HG03066 (cell line): ENCODE measurements around the gene IGFN1.
"Not testable (repeated sequence)": the region's sequence is repeated elsewhere in the genome, so short reads cannot be mapped to it uniquely, and the experiment has no call there.

Experiments
- ATAC-seq: cut with Tn5 transposase; IDR thresholded peaks from one replicate; pipeline ENCODE4 v1.9.1; 2021; ENCODE audit warnings: low read depth; ENCODE audit not compliant: unreplicated experiment

IGFN1 gene

GRCh38 chr1:201163036-201163435 is 27.6 kb upstream of the IGFN1 start:
- ATAC-seq, result not testable (repeated sequence)

- ATAC-seq, result no peak
Observed at GRCh38 chr1:201163707-201164106, 26.9 kb upstream of the IGFN1 start.

GRCh38 chr1:201164645-201165044 is 26.0 kb upstream of the IGFN1 start:
- ATAC-seq, result no peak

DNA sequence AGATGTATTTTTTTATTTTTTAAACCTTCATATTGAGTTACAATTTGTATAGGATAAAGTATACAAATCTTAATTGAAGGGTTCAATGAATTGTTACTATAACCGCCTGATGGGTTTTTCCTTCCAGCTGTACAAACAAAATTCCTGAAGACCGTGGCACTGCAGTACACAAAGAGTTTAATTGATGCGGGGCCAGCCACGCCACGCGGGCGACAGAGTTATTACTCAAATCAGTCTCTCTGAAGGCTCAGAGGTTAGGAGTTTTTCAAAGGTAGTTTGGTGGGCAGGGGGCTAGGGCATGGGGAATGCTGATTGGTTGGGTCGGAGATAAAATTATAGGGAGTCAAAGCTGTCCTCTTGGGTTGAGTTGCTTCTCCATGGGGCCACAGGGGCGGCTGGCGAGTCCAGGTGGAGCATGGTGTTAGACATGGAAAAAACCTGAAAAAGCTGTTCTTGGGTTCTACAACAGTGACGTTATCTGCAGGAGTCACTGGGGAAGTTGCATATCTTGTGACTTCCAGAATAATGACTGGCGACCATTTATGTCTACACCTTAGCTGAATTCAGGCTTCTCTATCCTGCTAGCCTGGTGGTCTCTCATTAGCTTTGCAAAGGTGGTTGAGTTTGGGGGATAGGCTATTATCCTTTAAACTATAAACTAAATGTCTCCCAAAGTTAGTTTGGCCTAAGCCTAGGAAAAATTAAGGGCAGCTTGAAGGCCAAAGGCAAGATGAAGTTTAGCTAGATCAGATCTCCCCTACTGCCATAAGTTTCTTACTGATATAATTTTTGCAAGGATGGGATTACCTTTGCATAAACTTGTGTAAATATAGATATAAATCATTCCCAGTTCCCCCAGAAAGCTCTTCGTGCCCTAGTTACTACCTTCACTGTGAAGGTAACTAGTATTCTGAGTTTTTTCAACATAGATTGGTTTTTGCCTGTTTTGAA is 23.3 kb upstream of the IGFN1 start:
- ATAC-seq, result no peak

DNA sequence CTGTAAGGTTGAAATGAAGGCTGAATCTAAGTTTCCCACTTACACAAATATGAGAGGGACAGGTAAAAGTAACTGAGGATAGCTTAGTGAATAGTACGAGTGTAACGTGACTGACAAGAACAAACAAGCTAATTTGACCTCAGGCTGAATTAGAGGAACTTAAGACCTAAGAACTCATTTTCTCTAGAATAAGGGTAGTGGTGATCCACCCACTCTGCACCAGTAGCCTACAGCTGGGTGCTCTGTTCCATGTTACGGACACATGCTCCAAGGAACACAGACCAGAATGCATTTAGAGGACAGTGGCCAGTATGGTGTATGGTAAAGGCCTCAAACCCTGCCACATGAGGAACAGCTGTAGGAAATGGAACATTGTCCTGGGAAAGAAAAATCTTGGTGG is 21.4 kb upstream of the IGFN1 start:
- ATAC-seq, result no peak

- ATAC-seq, result no peak
Observed at GRCh38 chr1:201169971-201170532, 20.6 kb upstream of the IGFN1 start.

- peak; percentile 99 for ATAC-seq
Observed at GRCh38 chr1:201170533-201171062, 20.0 kb upstream of the IGFN1 start.

- peak; percentile 25 for ATAC-seq
Observed at GRCh38 chr1:201171063-201172036, 19.3 kb upstream of the IGFN1 start.

DNA sequence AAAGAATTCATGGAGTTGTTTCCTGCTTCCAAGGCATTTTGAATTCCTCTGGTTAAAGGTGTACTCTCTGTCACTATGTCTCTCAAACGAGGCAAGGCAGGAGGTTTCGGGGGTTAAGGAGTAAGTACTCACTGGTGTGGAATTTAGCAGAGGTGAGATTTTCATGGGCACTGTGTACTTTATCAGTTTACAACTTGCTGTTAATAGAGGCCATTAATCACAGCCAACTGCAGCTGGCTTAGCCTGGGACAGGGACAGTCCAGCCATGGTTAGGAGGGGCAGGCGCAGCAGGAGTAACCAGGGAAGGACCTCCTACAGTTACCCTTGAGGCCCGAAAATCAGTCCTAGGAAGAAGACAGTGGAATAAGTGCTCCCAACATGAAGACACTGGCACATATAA is 18.3 kb upstream of the IGFN1 start:
- ATAC-seq, result no peak

- ATAC-seq, result no peak
Observed at GRCh38 chr1:201172999-201173610, 17.5 kb upstream of the IGFN1 start.

GRCh38 chr1:201173736-201174135 is 16.9 kb upstream of the IGFN1 start:
- no peak for ATAC-seq

GRCh38 chr1:201175820-201176500 is 14.7 kb upstream of the IGFN1 start:
- no peak for ATAC-seq

GRCh38 chr1:201176940-201177339 is 13.7 kb upstream of the IGFN1 start:
- no peak for ATAC-seq

DNA sequence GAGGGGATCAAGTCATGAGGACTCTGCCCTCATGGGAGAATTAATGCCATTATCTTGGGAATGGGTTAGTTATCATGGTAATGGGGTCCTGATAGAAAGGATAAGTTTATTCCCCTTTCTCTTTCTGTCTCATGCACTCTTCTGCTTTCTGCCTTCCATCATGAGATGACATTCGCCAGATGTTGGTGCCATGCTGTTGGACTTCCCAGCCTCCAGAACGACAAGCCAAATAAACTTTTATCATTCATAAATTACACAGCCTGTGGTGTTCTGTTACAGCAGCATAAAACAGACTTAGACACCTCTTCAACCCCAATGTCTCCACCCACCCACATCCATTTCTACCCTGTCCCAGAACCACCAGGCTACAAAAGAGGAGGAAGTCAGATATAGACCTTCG is 11.9 kb upstream of the IGFN1 start:
- ATAC-seq, result no peak

- ATAC-seq, result no peak
Observed at GRCh38 chr1:201180141-201180540, 10.5 kb upstream of the IGFN1 start.

- no peak for ATAC-seq
Observed at GRCh38 chr1:201180901-201181300, 9.7 kb upstream of the IGFN1 start.

DNA sequence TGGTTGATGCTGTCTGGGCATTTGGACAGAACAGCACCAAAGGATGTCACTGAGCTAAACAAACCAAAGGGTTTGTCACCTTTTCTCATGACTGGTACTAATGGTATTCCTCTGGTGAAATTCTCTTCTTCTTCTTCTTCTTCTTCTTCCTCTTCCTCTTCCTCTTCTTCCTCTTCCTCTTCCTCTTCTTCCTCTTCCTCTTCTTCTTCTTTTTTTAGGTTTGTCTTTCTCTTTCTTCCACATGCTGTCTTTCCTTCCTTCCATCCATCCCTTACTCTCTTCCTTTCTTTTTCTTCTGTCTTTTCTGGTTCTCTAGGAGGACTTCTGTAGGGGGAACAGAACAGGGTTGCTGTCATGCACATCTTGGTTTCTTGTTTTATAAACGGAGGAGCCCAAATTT is 9.3 kb upstream of the IGFN1 start:
- ATAC-seq, result no peak

DNA sequence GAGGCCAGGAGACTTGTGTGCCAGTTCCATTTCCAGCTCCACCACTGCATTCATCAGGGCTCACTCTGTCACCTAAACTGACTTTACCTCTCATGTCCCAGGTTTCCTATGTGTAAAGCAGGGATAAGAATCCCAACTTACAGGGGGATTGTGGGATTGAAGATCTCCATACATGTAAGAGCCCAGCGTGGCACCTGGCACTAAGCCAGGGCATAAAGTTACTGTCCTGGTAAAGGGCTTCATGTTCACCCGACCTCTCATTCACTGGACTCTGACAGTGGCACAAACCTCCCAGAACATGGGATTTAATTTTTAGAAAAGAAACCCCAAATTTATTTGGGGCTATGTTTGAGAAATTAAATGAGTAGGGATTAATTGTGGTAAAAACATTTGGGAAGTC is 8.9 kb upstream of the IGFN1 start:
- ATAC-seq, result no peak

DNA sequence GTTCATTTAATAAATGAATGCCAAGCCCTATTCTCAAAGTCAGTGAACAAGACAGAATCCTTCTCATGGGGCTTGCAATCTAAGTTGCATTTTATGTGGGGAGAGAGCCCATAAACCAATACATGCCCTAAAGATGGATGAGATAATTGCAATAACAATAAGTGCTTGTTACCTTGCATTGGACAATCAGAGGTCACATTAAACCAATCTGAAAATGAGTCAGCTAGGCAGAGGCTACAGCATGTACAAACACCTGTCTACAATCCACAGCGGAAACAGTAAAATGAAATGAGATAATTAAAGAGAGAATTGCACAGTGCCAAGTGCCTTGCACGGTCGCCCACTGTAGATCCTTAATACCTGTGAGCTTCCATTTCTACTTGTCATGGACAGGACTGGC is 7.4 kb upstream of the IGFN1 start:
- ATAC-seq, result no peak

- no peak for ATAC-seq
Observed at GRCh38 chr1:201183753-201184152, 6.9 kb upstream of the IGFN1 start.
